Heart left ventricle (tissue), 16 donors: ENCODE results near the gene AIP. TPM values are rescaled to one million over a fixed set of nuclear protein-coding genes. Genes with fewer than 3 reads are reported as not detected.

Experiments used
- ATAC-seq, 4 donors: fragments of 200-7000 bp; cut with Tn5 transposase; one replicate each; pipeline ENCODE4 v1.9.1; 2020 to 2022; ENCODE audit warnings: moderate library complexity in 4 of 4, mild to moderate bottlenecking in 3 of 4, moderate number of reproducible peaks in 1 of 4
- DNase-seq, 5 donors: peaks; one replicate each; pipeline ENCODE4 v3.0.0-alpha.2; 2020
- H3K27ac ChIP-seq, 12 donors: fragments of 200-600 bp; sonication (generic) in 4 of 12; one replicate each; pipeline versions ENCODE4 v1.5.0 to v1.8.0; 2016 to 2022; ENCODE audit warnings: mild to moderate bottlenecking in 2 of 12
- H3K27me3 ChIP-seq, 9 donors: fragments of 200-600 bp; sonication (generic) in 2 of 9; one replicate each; pipeline versions ENCODE4 v1.5.1 to v1.8.0; 2016 to 2022; ENCODE audit warnings: mild to moderate bottlenecking in 3 of 9
- H3K36me3 ChIP-seq, 9 donors: fragments of 200-600 bp; sonication (generic) in 2 of 9; one replicate each; pipeline versions ENCODE4 v1.5.0 to v1.8.0; 2018 to 2022; ENCODE audit warnings: mild to moderate bottlenecking in 2 of 9
- H3K4me1 ChIP-seq, 12 donors: fragments of 200-600 bp; sonication (generic) in 4 of 12; one replicate each; pipeline versions ENCODE4 v1.5.0 to v1.8.0; 2016 to 2022; ENCODE audit warnings: mild to moderate bottlenecking in 3 of 12
- H3K4me3 ChIP-seq, 12 donors: fragments of 200-600 bp; sonication (generic) in 4 of 12; one replicate each; pipeline versions ENCODE4 v1.5.0 to v1.8.0; 2017 to 2022; ENCODE audit warnings: mild to moderate bottlenecking in 9 of 12, moderate library complexity in 4 of 12
- H3K9me3 ChIP-seq, 12 donors: fragments of 200-600 bp; sonication (generic) in 4 of 12; one replicate each; pipeline versions ENCODE4 v1.5.0 to v1.8.0; 2016 to 2022; ENCODE audit warnings: mild to moderate bottlenecking in 1 of 12
- CTCF ChIP-seq, 12 donors: fragments of 200-600 bp; sonication (generic) in 4 of 12; IDR thresholded peaks; one replicate each; pipeline versions ENCODE4 v1.5.0 to v1.8.0; 2018 to 2022; ENCODE audit warnings: antibody characterized with exemption in 12 of 12, mild to moderate bottlenecking in 5 of 12
- POLR2A ChIP-seq, 2 donors: fragments of 450-650 bp; IDR thresholded peaks; one replicate each; pipeline ENCODE4 v1.6.1; 2017; ENCODE audit warnings: antibody characterized with exemption in 2 of 2, mild to moderate bottlenecking in 2 of 2, moderate library complexity in 2 of 2
- WGBS, 4 donors: extraction: QIAGEN DNeasy Blood & Tissue Kit in 2 of 4; methylation state at CpG; one replicate each; pipeline versions ENCODE4 v1.1.5 to v1.1.7; 2013 to 2018; 5-methylcytosine and 5-hydroxymethylcytosine counted together
- intact Hi-C, 10 donors: fragments of 100-400 bp; cut with DNase I; formaldehyde crosslinking; loops; one replicate each; pipeline versions ENCODE4 v1.11.1 to v1.14.2; 2022
- polyA plus RNA-seq, 2 donors: library from polyadenylated mRNA; stranded (reverse); fragments of 200-250 nt; gene quantifications; one replicate each; pipeline ENCODE4 v1.2.3, GENCODE V29; 2013
- total RNA-seq, 9 donors: library from RNA; depleted of rRNA in 2 of 9; stranded (reverse); fragments of >200 nt in 2 of 9; fragmentation: NEBNext Ultra II Directional in 3 of 9; extraction: Animal tissue kit (Norgen Biotek cat#: 25700) in 3 of 9; gene quantifications; one replicate each; pipeline versions ENCODE4 v1.1.0 to v1.2.4, GENCODE V29; 2016 to 2023
- donor health status: ischemic (EF 13 %, LVEDD 7.1; RV severe dilation, severe dysfunction).
- donor health status: healthy with polysubstance abuse.
- donor health status: DM: no; HTN: yes; CAD: no.
- donor health status: DM: no; HTN: no; CAD: no.
- donor health status: ischemic (EF 25% LVEDD 6.9; RV normal size, moderate dysfunction).
- donor health status: ischemic (EF 25% LVEDD 5.7; RV mildly dilated, moderate dysfunction).
- donor health status: healthy.
- donor health status: DM: yes; HTN: yes; CAD: no.
- donor health status: ischemic (EF 35%, LVEDD 5.7; RV mildly dilated, moderate dysfunction).
- donor health status: nonischemic (EF 11% LVEDD 7.7; RV severe dilation, severe dysfunction).
- donor health status: DM: yes; HTN: yes; CAD: no.
- donor health status: PGD.
- donor health status: ischemic (EF 29% LVEDD 5.4; RV normal size, mild dysfunction).
- donor health status: nonischemic (EF 23%, LVEDD 6.1; RV moderate dilation, normal function).

AIP gene
- total and polyA plus RNA-seq, 11 donors, result 41.7 to 96.4 (median 57.9) TPM

- H3K4me1 ChIP-seq, result peaks cover 0 to 2% (median under 1%) of the 10 kb centered on the region in 12 donors
- no peaks in the 10 kb centered on the region for H3K9me3 ChIP-seq
- no peak for TF ChIP-seq POLR2A (IDR thresholded peaks at IDR 0.05)
- TF ChIP-seq CTCF (IDR thresholded peaks at IDR 0.05), result no peak
- no peak for DNase-seq
- no peaks in the 10 kb centered on the region for H3K36me3 ChIP-seq
- peaks cover 0 to 7% (median 0%) of the 10 kb centered on the region in 9 donors for H3K27me3 ChIP-seq
- no peak overlapping the region for H3K4me3 ChIP-seq
- H3K27ac ChIP-seq, result no peak overlapping the region
- ATAC-seq, result no peak
- intact Hi-C loops, result no loop called here
- 75 to 83% (median 81%) methylated on average over 7 of the region's 7 CpGs for WGBS, 4 donors
Observed at GRCh38 chr11:67514116-67514515, 31.3 kb downstream of the AIP start.

- peak in 1 of 4 donors; percentile 8 for ATAC-seq
- intact Hi-C loops, result no loop called here
- DNase-seq, result no peak
- Histone ChIP-seq H3K9me3 (no peaks in the 10 kb centered on the region), H3K27me3 (peaks cover 0 to 7% (median 0%) of the 10 kb centered on the region in 9 donors), H3K36me3 (no peaks in the 10 kb centered on the region), H3K4me1 (no peaks in the 10 kb centered on the region), H3K4me3 (no peak overlapping the region), H3K27ac (no peak overlapping the region)
- no peak for TF ChIP-seq POLR2A (IDR thresholded peaks at IDR 0.05)
- no peak for TF ChIP-seq CTCF (IDR thresholded peaks at IDR 0.05)
- 89 to 93% (median 93%) methylated on average over 6 to 9 of the region's 9 CpGs for WGBS, 4 donors
Observed at GRCh38 chr11:67516806-67517205, 34.0 kb downstream of the AIP start.

- ATAC-seq (no peak), DNase-seq (no peak)
- H3K27ac ChIP-seq, result no peak overlapping the region
- peaks cover 0 to 2% (median 0%) of the 10 kb centered on the region in 9 donors for H3K27me3 ChIP-seq
- intact Hi-C loops, result no loop called here
- no peak for TF ChIP-seq CTCF (IDR thresholded peaks at IDR 0.05)
- no peak for TF ChIP-seq POLR2A (IDR thresholded peaks at IDR 0.05)
- H3K4me1 ChIP-seq, result no peaks in the 10 kb centered on the region
- H3K36me3 ChIP-seq, result no peaks in the 10 kb centered on the region
- H3K9me3 ChIP-seq, result no peaks in the 10 kb centered on the region
- 72 to 90% (median 79%) methylated on average over 8 to 10 of the region's 10 CpGs for WGBS, 4 donors
- H3K4me3 ChIP-seq, result no peak overlapping the region
Observed at GRCh38 chr11:67517784-67518552, 35.1 kb downstream of the AIP start.

- Histone ChIP-seq H3K27ac (no peak overlapping the region), H3K36me3 (no peaks in the 10 kb centered on the region), H3K27me3 (no peaks in the 10 kb centered on the region), H3K9me3 (no peaks in the 10 kb centered on the region), H3K4me3 (no peak overlapping the region), H3K4me1 (no peaks in the 10 kb centered on the region)
- no peak for DNase-seq
- no peak for TF ChIP-seq POLR2A (IDR thresholded peaks at IDR 0.05)
- no peak for TF ChIP-seq CTCF (IDR thresholded peaks at IDR 0.05)
- intact Hi-C loops, result no loop called here
- ATAC-seq, result no peak
- WGBS, 4 donors, result 87 to 93% (median 88%) methylated on average over 32 of the region's 32 CpGs
Observed at GRCh38 chr11:67519726-67520125, 36.9 kb downstream of the AIP start.
